HFF-Myc (cell line): ENCODE data around the gene IDH3G.

Experiments used
- DNase-seq: peaks from one replicate; pipeline ENCODE4 v3.0.0-alpha.2; 2011; ENCODE audit warnings: low read depth; ENCODE audit errors: extremely low read depth
- H3K4me3 ChIP-seq: replicated peaks from 2 replicates; pipeline ENCODE4 v1.5.1; 2011; ENCODE audit warnings: low read depth, mild to moderate bottlenecking, control low read depth, low read length
- CTCF ChIP-seq: IDR thresholded peaks from 2 replicates; pipeline ENCODE4 v1.5.1; 2012; ENCODE audit warnings: mild to moderate bottlenecking, low read depth, low read length, control low read depth; ENCODE audit errors: missing control alignments

IDH3G gene

GRCh38 chrX:153794018-153794896 lies at the start of gene IDH3G, which contains the start of gene SSR4:
TSS of gene IDH3G (minus strand) at chrX:153794375. CDS start at chrX:153794326, 49 bp downstream.
TSS of gene SSR4 (plus strand) at chrX:153794668. CDS start at chrX:153794688, 20 bp downstream.
- peak within 1 kb of the TSS; percentile 68 for H3K4me3 ChIP-seq
- peak; percentile 58 for DNase-seq
- TF ChIP-seq CTCF: no peak

GRCh38 chrX:153836921-153837320 lies 42.7 kb upstream of the IDH3G start:
- no peak for TF ChIP-seq CTCF
- DNase-seq: no peak
- no peak overlapping the region for H3K4me3 ChIP-seq

GRCh38 chrX:153832728-153833127 lies 38.6 kb upstream of the IDH3G start:
- no peak overlapping the region for H3K4me3 ChIP-seq
- TF ChIP-seq CTCF: no peak
- DNase-seq: no peak

GRCh38 chrX:153831429-153832150 lies 37.4 kb upstream of the IDH3G start:
- TF ChIP-seq CTCF: no peak
- no peak for DNase-seq
- H3K4me3 ChIP-seq: no peak overlapping the region

- no peak for TF ChIP-seq CTCF
- no peak for DNase-seq
- H3K4me3 ChIP-seq: no peak overlapping the region
Measured at GRCh38 chrX:153830640-153831428, 36.7 kb upstream of the IDH3G start.
